ENCODE data around the gene CLDN34. TPM values are rescaled to one million over a fixed set of nuclear protein-coding genes. Genes with fewer than 3 reads are reported as not detected.

Gene CLDN34
- total RNA-seq, 4 donors from 2014 or later = 1.2 TPM; not detected in 3

- no peaks in the 10 kb centered on the region for H3K36me3 ChIP-seq
- DNase-seq = no peak
- TF ChIP-seq POLR2A (IDR thresholded peaks at IDR 0.05) = no peak
- TF ChIP-seq, protein P1, sequence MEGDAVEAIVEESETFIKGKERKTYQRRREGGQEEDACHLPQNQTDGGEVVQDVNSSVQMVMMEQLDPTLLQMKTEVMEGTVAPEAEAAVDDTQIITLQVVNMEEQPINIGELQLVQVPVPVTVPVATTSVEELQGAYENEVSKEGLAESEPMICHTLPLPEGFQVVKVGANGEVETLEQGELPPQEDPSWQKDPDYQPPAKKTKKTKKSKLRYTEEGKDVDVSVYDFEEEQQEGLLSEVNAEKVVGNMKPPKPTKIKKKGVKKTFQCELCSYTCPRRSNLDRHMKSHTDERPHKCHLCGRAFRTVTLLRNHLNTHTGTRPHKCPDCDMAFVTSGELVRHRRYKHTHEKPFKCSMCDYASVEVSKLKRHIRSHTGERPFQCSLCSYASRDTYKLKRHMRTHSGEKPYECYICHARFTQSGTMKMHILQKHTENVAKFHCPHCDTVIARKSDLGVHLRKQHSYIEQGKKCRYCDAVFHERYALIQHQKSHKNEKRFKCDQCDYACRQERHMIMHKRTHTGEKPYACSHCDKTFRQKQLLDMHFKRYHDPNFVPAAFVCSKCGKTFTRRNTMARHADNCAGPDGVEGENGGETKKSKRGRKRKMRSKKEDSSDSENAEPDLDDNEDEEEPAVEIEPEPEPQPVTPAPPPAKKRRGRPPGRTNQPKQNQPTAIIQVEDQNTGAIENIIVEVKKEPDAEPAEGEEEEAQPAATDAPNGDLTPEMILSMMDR (IDR thresholded peaks at IDR 0.05) = no peak
- intact Hi-C loops (cut with DNase I; ENCODE audit: low total_unique reads) = no loop called here
- no peak overlapping the region for H3K4me3 ChIP-seq
- H3K27me3 ChIP-seq = no peaks in the 10 kb centered on the region
- H3K4me1 ChIP-seq = no peaks in the 10 kb centered on the region
- H3K27ac ChIP-seq = no peak overlapping the region
- no peaks in the 10 kb centered on the region for H3K9me3 ChIP-seq
These were observed 34.3 kb downstream of the CLDN34 start for GRCh38 chrX:10001496-10001895.

DNA sequence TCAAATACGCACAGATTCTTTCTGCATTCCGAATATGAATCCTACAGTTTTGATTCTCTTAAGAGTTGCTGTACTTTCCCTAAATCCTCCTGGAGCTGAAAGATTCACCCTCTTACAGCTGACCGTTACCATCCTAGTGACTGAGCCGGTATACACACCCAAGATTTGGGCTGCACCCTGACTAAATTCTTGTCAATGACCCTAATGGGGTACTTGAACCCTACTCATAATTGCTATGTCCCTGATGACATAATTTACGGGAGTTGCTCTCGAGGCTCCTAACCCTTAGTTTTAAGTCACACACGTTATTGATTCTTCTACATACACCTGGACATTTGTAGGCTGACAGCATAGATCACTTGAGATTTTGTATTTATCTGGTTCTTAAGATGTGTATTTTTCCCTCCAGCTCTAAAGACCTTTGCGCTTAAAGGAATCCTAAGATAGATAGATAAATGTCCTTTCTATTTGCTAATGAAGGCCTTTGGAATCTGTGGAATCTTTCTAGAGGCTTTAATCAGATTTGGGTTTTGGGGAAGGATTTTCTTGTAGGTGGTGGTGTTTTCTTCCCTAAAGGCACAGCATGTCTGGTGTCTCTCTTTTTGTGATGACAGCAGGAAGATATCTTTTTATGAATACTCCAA, 37.8 kb downstream of the CLDN34 start:
- Histone ChIP-seq H3K27me3 (no peaks in the 10 kb centered on the region), H3K36me3 (no peaks in the 10 kb centered on the region), H3K27ac (no peak overlapping the region), H3K4me3 (no peak overlapping the region), H3K9me3 (no peaks in the 10 kb centered on the region), H3K4me1 (no peaks in the 10 kb centered on the region)
- intact Hi-C loops (cut with DNase I; ENCODE audit: low total_unique reads) = no loop called here
- no peak for TF ChIP-seq POLR2A (IDR thresholded peaks at IDR 0.05)
- TF ChIP-seq, protein P1 (IDR thresholded peaks at IDR 0.05) = no peak
- DNase-seq = no peak

- no peak for DNase-seq
- no peak for TF ChIP-seq POLR2A (IDR thresholded peaks at IDR 0.05)
- TF ChIP-seq, protein P1 (IDR thresholded peaks at IDR 0.05) = no peak
- intact Hi-C loops (cut with DNase I; ENCODE audit: low total_unique reads) = no loop called here
These were observed 38.9 kb downstream of the CLDN34 start for GRCh38 chrX:10006086-10006485.

GRCh38 chrX:10006770-10007169, 39.6 kb downstream of the CLDN34 start:
- TF ChIP-seq, protein P1 (IDR thresholded peaks at IDR 0.05) = no peak
- TF ChIP-seq POLR2A (IDR thresholded peaks at IDR 0.05) = no peak
- no peak overlapping the region for H3K27ac ChIP-seq
- no peaks in the 10 kb centered on the region for H3K36me3 ChIP-seq
- H3K27me3 ChIP-seq = no peaks in the 10 kb centered on the region
- intact Hi-C loops (cut with DNase I; ENCODE audit: low total_unique reads) = no loop called here
- no peaks in the 10 kb centered on the region for H3K9me3 ChIP-seq
- H3K4me3 ChIP-seq = no peak overlapping the region
- H3K4me1 ChIP-seq = no peaks in the 10 kb centered on the region
- no peak for DNase-seq

More at GRCh38 chrX:10006086-10006485, 38.9 kb downstream of the CLDN34 start:
- H3K36me3 ChIP-seq = no peaks in the 10 kb centered on the region
- H3K4me1 ChIP-seq = no peaks in the 10 kb centered on the region
- H3K9me3 ChIP-seq = no peaks in the 10 kb centered on the region
- H3K27ac ChIP-seq = no peak overlapping the region
- no peaks in the 10 kb centered on the region for H3K27me3 ChIP-seq
- no peak overlapping the region for H3K4me3 ChIP-seq

GRCh38 chrX:10007621-10008020, 40.5 kb downstream of the CLDN34 start:
- Histone ChIP-seq H3K27ac (no peak overlapping the region), H3K4me3 (no peak overlapping the region), H3K4me1 (no peaks in the 10 kb centered on the region), H3K27me3 (no peaks in the 10 kb centered on the region), H3K36me3 (no peaks in the 10 kb centered on the region), H3K9me3 (no peaks in the 10 kb centered on the region)
- intact Hi-C loops (cut with DNase I; ENCODE audit: low total_unique reads) = no loop called here
- no peak for DNase-seq
- TF ChIP-seq, protein P1 (IDR thresholded peaks at IDR 0.05) = no peak
- TF ChIP-seq POLR2A (IDR thresholded peaks at IDR 0.05) = no peak
